K562 (cell line): Measurements from ENCODE around the gene DPH2. TPM values are rescaled to one million over a fixed set of nuclear protein-coding genes. Genes with fewer than 3 reads are reported as not detected.

Experiments
- CBX8 ChIP-seq: fragments of 200-600 bp; sonication (generic); IDR thresholded peaks from 2 replicates; pipeline ENCODE4 v1.6.1; 2012; ENCODE audit warnings: borderline replicate concordance, mixed run types, low read depth, mild to moderate bottlenecking, moderate library complexity, mixed read lengths, low read length, control low read depth, inconsistent platforms; ENCODE audit not compliant: poor library complexity, severe bottlenecking; ENCODE audit errors: extremely low read depth
- CHD4 ChIP-seq: fragments of 200-600 bp; sonication (generic); IDR thresholded peaks from 3 replicates; pipeline ENCODE4 v1.6.1; 2012; ENCODE audit warnings: low read depth, mild to moderate bottlenecking, mixed read lengths, low read length, inconsistent platforms; ENCODE audit not compliant: insufficient read depth, insufficient replicate concordance, poor library complexity, severe bottlenecking
- HDAC3 ChIP-seq: fragments of 450-650 bp; IDR thresholded peaks from 2 replicates; pipeline ENCODE4 v1.6.1; 2018; ENCODE audit warnings: borderline replicate concordance, mild to moderate bottlenecking, moderate library complexity; ENCODE audit not compliant: partially characterized antibody
- MAZ ChIP-seq, 2 experiments: fragments of 450-650 bp in 1 of 2; sonication (generic) in 1 of 2; formaldehyde crosslinking; IDR thresholded peaks in 1 of 2; conservative IDR thresholded peaks in 1 of 2; 2 replicates each; pipeline versions ENCODE4 v1.4.0 to v1.5.0; 2020; ENCODE audit warnings: mild to moderate bottlenecking in 1 of 2, missing genetic modification reagents in 1 of 2
- POLR2AphosphoS5 ChIP-seq: IDR thresholded peaks from 2 replicates; pipeline ENCODE4 v1.6.1; 2011; ENCODE audit warnings: mild to moderate bottlenecking, low read depth, low read length, moderate library complexity; ENCODE audit not compliant: control insufficient read depth, insufficient read depth
- RCOR1 ChIP-seq, 2 experiments: IDR thresholded peaks; 2 replicates each; pipeline ENCODE4 v1.6.1; 2012; ENCODE audit warnings: low read depth in 2 of 2, low read length in 2 of 2, borderline replicate concordance in 1 of 2, improper control_type of control experiment in 1 of 2
- XRCC4 ChIP-seq: IDR thresholded peaks from one replicate; pipeline ENCODE4 v1.6.1; 2011; ENCODE audit not compliant: insufficient read depth, insufficient read length; ENCODE audit errors: extremely low read depth
- YY1 ChIP-seq, 3 experiments: IDR thresholded peaks; 2 replicates each; pipeline ENCODE4 v1.6.1; 2011; ENCODE audit warnings: low read length in 2 of 3, mild to moderate bottlenecking in 2 of 3, moderate library complexity in 2 of 3, borderline replicate concordance in 1 of 3, control low read depth in 1 of 3, low read depth in 1 of 3; ENCODE audit not compliant: insufficient read depth in 3 of 3, insufficient replicate concordance in 2 of 3, control insufficient read depth in 1 of 3, insufficient read length in 1 of 3; ENCODE audit errors: extremely low read depth in 1 of 3
- ZNF175 ChIP-seq: fragments of 200-800 bp; sonication (Bioruptor generic); IDR thresholded peaks from 2 replicates; pipeline ENCODE4 v1.6.1; 2016; ENCODE audit warnings: low read depth, mild to moderate bottlenecking, missing genetic modification characterization, missing compliant biosample characterization
- polyA plus RNA-seq, 8 experiments: library from polyadenylated mRNA; depleted of rRNA in 4 of 8; stranded (reverse) in 5 of 8; unstranded in 3 of 8; fragments of >200 nt; fragmentation: Nextera tagmentation in 2 of 8; fragmentation: Illumina TruSeq in 1 of 8; extraction: Ambion mirVana in 2 of 8; extraction: Trizol in 1 of 8; gene quantifications; 2 replicates each; pipeline versions ENCODE4 v1.2.1 to v1.2.3, GENCODE V29; 2011 to 2014; ENCODE audit warnings: inconsistent platforms in 1 of 8, missing spikeins in 1 of 8
- total RNA-seq, 7 experiments: library from RNA; depleted of rRNA in 6 of 7; stranded (reverse); fragments of >200 nt in 6 of 7; fragmentation: Illumina TruSeq in 2 of 7; extraction: Trizol in 2 of 7; gene quantifications; 2 replicates each; pipeline versions ENCODE4 v1.2.1 to v1.2.3, GENCODE V29; 2011 to 2021; ENCODE audit warnings: low replicate concordance in 1 of 7
- TF ChIP-seq, protein P1 (sequence below), 3 experiments: fragments of 200-800 bp in 1 of 3; sonication (Bioruptor generic) in 1 of 3; sonication (generic) in 1 of 3; formaldehyde crosslinking in 1 of 3; IDR thresholded peaks; 2 replicates each; pipeline versions ENCODE4 v1.6.1 to v1.8.0; 2016 to 2022; ENCODE audit warnings: mild to moderate bottlenecking in 2 of 3, missing compliant biosample characterization in 2 of 3, missing genetic modification characterization in 2 of 3, missing genetic modification reagents in 1 of 3

Gene DPH2
- total and polyA plus RNA-seq, 9 of the 15 experiments (the other 6 are each of a cell fraction or from before 2014, with no cell fraction given), result 17.9 to 94.1 (median 68.1) TPM

DNA sequence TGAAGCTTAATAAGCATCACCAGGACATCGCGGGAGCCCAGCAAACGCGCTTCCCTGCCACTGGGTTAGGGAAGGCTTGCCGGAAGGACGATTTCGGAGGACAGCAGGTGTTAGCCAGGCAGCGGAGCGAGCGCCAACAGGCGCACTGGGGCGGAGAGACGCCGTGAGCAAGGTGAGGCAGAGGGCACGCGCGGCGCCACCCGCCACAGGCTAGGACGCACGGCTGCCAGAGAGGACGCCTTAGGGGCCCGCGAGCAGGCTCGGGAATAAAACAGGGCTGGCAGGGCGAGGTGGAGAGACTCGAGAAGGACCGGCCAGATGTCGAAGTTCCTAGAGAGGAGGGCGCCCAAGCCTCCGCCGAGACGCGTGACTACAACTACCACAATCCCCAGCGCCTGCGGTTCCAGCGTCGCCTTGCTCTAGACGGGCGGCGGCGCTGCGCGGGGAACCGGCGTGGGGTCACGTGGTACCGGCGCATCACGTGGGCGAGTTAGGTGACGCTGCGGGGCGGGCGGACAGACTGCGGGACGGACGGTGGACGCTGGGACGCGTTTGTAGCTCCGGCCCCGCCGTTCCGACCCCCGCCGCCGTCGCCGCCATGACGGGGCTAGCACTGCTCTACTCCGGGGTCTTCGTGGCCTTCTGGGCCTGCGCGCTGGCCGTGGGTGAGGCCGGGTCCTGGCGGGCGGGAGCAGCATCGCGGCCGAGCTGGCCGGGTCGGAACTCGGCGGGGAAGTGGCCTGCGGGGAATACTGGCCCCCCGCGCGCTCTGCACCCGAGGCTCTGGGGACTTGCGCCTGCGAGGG is 4.8 kb downstream of the DPH2 start, which contains the start of gene ATP6V0B (continued):
- no peak for TF ChIP-seq HDAC3
- TF ChIP-seq CHD4, result no peak
- TF ChIP-seq CBX8, result no peak
- TF ChIP-seq POLR2AphosphoS5, result peak; percentile 62
- TF ChIP-seq RCOR1 (IDR thresholded peaks at IDR 0.05; ENCODE audit: borderline replicate concordance in 1 of 2, low read depth in 2 of 2, low read length in 2 of 2), result peak in 1 of 2 experiments; percentile 82; a peak in 2 of 4 replicates
- TF ChIP-seq MAZ (CRISPR knock-in tag; conservative IDR thresholded peaks at IDR 0.05 in 1 of 2, IDR thresholded peaks at IDR 0.05 in 1 of 2), result peak; percentile 74 to 94
- TF ChIP-seq, protein P1, sequence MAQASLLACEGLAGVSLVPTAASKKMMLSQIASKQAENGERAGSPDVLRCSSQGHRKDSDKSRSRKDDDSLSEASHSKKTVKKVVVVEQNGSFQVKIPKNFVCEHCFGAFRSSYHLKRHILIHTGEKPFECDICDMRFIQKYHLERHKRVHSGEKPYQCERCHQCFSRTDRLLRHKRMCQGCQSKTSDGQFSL (CRISPR knock-in tag; IDR thresholded peaks at IDR 0.05), result 0 out of 2 replicates have a peak, but pooled peaks have one; percentile 7
- TF ChIP-seq, protein P1 (tag; IDR thresholded peaks at IDR 0.05), result no peak
- no peak for TF ChIP-seq ZNF175 (CRISPR knock-in tag)
- TF ChIP-seq XRCC4, result no peak
- peak; percentile 9 to 76 (median 73) for TF ChIP-seq YY1 (IDR thresholded peaks at IDR 0.05; ENCODE audit: borderline replicate concordance in 1 of 3, control insufficient read depth in 1 of 3, extremely low read depth in 1 of 3, insufficient read depth in 3 of 3, insufficient read length in 1 of 3, insufficient replicate concordance in 2 of 3, low read depth in 1 of 3, low read length in 2 of 3)
